MG63 (cell line): ENCODE results near the gene ZNF107. TPM values are rescaled to one million over a fixed set of nuclear protein-coding genes. Genes with fewer than 3 reads are reported as not detected.

Source experiments
- total RNA-seq: library from RNA; depleted of rRNA; stranded (reverse); fragments of >200 nt; shearing (Covaris generic); gene quantifications from 2 replicates; pipeline ENCODE4 v1.2.3, GENCODE V29; 2014; ENCODE audit warnings: low replicate concordance; rRNA removed

Gene ZNF107
- total RNA-seq, 1 experiment from 2014 or later, result 0.92 TPM

Other genes with a start within 250 kb of the ZNF107 start
- 5.5 and 15.7 TPM in 2 replicates for gene ZNF680, start 103.1 kb upstream of the ZNF107 start, total RNA-seq
- gene ZNF138, start 128.3 kb downstream of the ZNF107 start, total RNA-seq, result 0.67 TPM in 1 of 2 replicates, not detected in the other
- 1.2 TPM in 2 replicates for gene ZNF273, start 237.1 kb downstream of the ZNF107 start, total RNA-seq